Measurements from ENCODE around the gene TRAPPC12. TPM values are rescaled to one million over a fixed set of nuclear protein-coding genes. Genes with fewer than 3 reads are reported as not detected.
"Not testable (repeated sequence)": the region's sequence is repeated elsewhere in the genome, so short reads cannot be mapped to it uniquely, and the experiment has no call there.

TRAPPC12 gene
- total RNA-seq, 1 donor from 2014 or later, result 78.9 TPM

DNA sequence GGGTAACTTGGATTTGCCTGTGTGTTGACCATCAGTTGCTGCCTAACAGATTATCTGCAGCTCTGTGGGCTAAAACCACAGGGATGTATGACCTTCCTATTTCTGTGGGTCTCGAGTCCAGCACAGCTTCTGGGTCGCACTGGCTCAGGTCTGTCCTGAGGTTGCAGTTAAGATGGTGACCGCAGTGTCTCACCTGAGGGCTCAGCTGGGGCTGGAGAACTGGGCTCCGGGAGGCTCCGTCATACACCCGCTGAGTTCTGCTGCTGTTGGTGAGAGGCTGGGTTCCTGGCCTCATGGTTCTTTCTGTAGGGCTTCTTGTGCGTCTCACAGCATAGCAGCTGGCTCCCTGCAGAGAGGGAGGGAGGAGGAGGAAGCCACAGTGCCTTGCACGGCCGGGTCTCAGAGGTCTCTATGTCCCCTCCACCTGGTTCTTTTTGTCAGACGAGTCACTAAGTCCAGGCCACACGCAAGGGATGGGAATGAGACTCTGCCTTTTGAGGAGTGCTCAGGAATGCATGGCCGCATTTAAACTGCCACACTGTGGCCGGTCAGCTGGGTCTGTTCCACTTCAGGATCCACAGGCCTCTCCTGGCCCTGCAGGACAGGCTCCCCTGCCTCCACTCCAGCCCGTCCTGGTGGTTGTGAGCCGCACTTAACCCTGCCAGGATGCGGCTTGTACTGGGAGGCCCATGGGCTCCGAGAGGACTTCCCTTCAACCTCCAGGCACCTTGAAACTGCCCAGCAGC is 72.6 kb downstream of the TRAPPC12 start:
- DNase-seq (ENCODE audit: low spot score), result peak; percentile 80

DNA sequence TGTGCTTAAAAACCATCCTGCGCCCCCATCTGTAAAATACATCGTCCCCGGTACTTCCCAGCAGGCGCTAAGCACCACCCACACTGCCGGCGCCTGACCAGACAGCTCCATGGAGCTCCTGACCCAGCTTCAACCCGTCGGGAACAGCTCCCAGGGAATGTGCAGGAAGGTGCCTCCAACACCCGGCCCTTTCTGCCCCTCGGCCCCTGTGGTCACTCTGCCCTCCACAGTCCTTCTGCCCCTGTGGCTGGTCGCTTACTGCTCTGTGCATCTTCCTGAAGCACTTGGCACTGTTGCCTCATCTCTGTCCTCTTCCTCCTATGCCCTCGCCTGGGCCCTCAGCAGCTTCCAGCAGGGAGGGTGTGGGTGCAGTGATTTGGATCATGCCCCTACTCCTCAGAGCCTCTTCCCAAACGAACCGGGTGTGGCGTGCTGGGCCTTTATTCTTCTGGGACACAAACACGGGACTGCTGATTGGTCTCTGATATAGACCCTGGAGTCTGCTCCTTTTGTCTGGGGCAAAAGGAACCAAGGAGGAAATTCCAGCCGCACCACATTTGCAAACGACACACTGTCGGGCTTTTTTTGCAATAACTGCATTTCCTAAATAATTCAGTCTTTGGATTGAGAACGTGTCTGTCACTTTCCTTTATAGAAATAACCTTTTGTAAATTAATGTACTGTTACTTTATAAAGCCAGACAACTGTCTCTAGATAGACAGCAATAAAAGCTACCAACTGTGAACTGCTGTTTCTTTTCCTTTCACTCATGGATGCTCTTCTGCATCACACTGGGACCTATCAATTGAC is 73.9 kb downstream of the TRAPPC12 start:
- no peak for DNase-seq (ENCODE audit: low spot score)

DNA sequence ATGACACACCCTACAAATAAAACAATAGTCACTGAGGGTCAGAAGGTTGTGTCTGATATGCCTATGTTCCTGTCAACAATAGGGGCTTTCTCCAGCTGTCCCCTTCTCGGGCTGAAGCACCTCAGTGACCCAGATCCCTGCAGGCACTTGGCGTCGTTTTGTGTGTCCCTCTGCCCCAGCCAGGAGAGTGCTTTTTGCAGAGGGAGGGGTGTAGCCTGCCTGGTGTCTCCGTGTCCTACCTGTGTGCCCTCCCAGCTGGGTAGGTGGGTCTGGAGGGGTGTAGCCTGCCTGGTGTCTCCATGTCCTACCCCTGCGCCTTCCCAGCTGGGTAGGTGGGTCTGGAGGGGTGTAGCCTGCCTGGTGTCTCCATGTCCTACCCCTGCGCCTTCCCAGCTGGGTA is 74.5 kb downstream of the TRAPPC12 start:
- not testable (repeated sequence) for DNase-seq (ENCODE audit: low spot score)

DNA sequence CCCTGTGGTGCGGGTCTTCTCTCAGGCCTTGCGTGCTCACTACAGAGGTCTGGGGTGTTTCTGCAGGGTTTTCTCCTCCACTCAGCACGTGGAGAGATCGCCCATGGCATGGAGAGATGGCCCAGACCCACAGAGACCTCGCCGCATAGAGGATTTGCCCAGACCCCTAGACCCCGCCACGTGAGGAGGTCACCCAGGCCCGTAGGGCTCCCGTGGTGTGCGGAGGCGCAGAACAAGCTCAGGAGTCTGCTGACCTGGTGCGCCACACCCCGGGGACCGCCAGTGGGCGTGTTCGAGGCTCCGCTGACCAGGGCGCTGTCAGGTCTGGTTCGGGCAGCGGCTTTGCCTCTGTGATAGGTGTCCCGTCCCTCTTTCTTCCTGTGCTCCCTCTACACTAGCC is 75.3 kb downstream of the TRAPPC12 start:
- DNase-seq (ENCODE audit: low spot score), result no peak

DNA sequence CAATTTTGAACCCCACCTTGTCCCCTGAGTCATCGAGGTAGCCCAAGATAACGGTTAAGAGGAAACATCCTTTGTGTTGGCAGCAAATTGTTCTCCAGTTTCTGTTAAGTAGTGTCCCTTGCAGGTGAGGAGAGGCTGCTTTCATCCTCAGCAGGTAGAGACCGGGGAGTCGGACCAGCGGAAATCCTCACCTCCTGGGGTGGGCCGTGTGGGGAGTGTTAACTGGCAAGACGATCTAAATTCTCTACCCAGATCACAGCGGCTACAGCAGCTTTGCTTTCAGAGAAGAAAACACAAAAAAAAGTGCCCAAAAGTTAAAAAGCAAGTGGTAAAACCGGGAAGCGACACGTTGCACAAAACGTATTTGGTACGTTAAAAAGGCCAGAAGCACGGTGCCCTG is 76.6 kb downstream of the TRAPPC12 start:
- peak; percentile 65 for DNase-seq (ENCODE audit: low spot score)

DNA sequence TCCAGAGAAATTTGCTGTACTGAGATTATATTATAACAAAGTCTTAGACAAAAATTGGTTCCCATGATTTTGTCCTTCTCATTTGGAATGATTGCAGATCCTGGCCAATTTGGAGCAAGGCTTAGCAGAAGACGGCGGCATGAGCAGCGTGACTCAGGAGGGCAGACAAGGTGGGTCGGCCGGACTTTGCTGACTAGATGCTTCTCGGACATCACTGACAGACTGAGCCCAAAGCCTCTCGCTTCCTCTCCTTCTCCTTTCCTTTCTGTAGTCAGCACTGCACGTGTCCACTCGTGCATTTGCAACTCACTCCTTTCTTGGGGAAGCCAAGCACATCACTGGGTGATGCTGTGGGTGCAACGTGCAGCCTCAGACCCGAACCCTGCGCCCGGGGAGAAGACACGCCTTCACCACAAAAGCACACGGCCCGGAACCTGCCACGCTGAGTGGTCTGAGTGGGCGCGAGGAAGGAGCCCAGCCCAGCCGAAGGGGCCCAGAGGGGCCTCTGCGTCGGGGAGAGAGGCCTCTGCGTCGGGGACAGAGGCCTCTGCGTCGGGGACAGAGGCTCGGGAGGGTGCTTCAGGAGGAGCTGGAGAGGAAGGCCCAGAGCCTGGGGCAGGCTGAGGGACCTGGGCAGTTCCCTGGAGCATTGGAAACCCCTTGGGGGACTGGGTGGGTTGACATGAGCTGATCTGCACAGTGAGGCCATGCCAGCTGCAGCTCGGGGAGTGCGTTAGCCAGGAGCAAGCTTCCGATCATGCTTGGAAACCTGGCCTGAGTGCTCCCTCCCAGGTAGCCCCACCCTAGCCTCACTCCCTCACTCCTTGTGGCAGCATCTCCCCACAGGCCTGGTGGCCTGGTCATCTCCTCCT is 78.3 kb downstream of the TRAPPC12 start:
- no peak for DNase-seq (ENCODE audit: low spot score)

- DNase-seq (ENCODE audit: low spot score), result no peak
Measured at GRCh38 chr2:3458396-3459184, 79.1 kb downstream of the TRAPPC12 start.

DNA sequence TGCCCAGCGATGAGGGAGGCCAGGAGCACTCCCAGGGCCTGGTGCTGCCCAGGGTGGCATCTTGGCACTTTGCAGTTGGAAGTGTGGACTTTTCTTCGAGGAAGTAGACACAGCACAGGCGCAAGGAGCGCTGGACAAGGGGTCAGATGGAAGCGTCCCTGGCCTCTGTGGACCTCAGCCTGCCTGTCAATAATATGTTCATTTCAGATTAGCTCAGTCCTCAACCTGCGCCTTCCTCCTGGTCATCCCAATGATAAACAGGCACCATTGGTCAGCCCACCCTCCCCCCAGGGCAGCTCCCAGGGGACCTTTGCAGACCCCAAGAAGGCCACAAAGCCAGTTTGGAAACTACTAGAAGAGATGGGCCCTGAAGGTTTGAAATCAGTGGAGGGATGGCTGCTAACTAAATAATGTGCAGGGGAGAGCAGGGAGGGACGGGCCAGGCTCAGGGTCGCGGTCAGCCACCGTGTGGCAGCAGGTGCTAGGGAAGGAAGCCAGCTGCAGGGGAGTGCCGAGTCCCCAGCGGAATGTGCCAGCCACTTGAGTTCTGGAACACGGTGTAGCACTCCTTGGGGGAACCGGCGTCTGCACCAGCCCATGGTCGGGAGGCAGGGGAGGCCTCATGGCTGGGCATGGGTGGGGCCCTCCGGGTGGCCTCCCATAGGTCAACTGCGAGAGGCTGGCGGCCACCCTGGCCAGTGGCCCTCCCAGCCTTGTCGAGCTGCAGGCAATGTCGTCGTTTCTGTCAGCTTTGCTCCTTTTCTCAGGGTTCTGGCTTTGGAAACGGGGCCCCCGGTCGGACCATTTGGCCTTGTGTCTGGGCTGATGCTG is 79.9 kb downstream of the TRAPPC12 start:
- peak; percentile 77 for DNase-seq (ENCODE audit: low spot score)

GRCh38 chr2:3460156-3460555 is 80.7 kb downstream of the TRAPPC12 start:
- peak; percentile 55 for DNase-seq (ENCODE audit: low spot score)

- peak; percentile 77 for DNase-seq (ENCODE audit: low spot score)
Measured at GRCh38 chr2:3460831-3461800, 81.6 kb downstream of the TRAPPC12 start.

DNA sequence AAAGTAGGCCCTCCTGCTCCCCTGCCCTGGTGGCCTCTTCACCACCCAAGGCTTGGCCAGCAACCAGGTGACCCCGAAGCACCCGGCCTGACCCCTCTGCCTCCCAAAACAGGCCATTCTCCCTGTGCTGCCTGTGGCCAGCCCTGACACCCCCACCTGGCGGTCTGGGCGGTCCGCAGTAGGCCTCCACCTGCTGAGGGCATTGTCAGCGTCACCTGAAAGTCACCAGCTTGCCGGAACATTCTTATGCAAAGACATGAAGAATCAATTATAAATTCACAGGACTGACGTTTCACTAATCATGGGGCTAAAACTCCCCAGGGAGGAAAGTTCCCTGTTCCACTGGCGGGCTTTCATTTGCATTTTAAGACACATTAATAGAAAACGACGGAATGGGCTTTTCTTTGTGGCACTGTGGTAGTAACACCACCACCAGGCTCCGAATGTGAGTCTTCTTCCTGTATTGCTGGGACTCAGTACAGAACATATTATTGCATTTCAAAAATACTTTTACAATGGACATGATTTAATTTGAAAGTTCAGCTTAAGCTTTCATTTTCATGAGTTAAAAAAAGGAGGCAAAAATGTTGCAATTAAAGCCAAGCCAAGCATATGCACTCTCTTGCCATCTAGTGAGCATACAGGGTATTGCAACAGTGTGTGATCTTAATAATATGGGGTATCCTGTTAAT is 82.5 kb downstream of the TRAPPC12 start:
- DNase-seq (ENCODE audit: low spot score), result peak; percentile 69

DNA sequence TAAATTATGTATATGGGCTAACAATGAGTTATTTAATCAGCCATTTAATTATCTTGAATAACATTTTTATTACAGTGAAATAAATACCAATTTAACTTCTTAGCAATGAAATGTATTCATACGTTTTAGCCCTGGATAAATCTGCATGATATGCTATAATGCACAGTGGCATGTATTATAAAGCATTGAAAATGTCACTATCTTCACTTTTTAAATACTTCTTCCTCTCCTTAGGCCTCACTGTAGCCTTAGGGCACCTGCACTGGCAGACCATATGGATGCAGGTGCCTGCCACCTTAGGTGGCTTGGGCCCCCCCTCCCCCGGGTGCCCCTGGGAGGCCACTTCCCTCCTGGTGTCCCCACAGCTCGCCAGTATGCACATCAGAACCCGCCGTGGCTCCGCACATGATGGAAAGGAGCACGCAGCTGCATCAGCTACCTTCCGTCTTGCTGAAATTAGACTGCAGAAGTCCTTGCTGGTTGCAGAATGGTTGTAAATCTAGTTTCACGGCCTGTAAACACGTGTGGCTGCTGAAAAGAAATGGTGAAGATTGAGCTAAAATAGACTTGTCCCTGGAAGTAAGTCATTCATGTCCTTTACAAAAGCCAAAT is 83.1 kb downstream of the TRAPPC12 start:
- DNase-seq (ENCODE audit: low spot score), result peak; percentile 72

GRCh38 chr2:3463186-3463835 is 83.8 kb downstream of the TRAPPC12 start:
- DNase-seq (ENCODE audit: low spot score), result peak; percentile 67

DNA sequence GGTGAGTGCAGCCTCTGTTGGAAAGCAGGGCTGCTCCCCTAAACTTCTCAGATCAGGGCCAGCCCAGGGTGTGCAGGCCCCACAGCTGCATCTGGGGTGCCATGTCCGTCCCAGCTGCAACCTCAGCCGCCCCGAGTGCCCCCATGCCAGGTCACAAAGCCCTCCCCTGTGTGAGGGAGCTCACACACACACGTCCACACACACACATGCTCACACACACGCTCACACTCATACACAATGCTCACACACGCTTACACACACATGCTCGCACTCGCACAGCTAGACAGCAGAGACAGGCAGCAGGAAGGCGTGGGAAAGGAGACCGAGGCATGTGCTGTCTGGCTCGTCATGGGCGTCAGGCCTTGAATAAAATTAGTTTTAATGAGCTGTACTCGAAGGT is 84.5 kb downstream of the TRAPPC12 start:
- DNase-seq (ENCODE audit: low spot score), result peak; percentile 75

DNA sequence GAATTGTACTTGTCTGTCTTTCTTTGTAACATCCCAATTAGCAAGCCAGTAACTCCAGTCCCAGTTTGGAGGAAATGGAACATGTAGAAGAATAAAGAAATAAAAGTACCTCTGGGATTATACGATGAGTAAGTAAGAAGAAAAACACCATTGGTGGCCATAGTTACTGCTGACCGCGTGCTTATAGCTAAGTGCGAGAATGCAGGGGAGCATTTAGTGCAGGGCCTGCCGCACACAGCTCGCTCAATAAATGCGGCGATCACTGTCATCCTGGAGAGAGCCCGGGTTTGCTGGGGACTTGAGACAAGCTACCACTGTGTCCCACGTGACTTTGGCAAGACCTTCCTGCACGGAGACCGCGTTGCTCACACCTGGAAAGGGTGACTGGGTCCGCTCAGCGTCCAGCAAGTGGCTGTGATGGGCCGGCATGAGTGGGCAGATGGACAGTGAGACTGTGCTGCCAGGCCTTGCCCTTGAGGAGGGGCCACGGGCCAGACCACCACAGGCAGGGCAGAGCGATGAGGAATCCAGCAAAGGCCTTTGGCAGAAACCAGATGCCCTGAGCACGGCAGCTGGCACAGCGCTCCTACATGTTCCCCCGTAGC is 85.0 kb downstream of the TRAPPC12 start:
- DNase-seq (ENCODE audit: low spot score), result peak; percentile 75

GRCh38 chr2:3465328-3465727 is 85.8 kb downstream of the TRAPPC12 start:
- DNase-seq (ENCODE audit: low spot score), result no peak
